Trophoblast cell (in vitro differentiated cells and primary cell): ENCODE data around the gene ADH5.
"Not testable (repeated sequence)": the region's sequence is repeated elsewhere in the genome, so short reads cannot be mapped to it uniquely, and the experiment has no call there.

Experiments
- DNase-seq, 2 donors: peaks; one replicate each; pipeline ENCODE4 v3.0.0-alpha.2; 2016
- H2AFZ ChIP-seq: 2 replicates; pipeline ENCODE4 v1.6.1; 2013; ENCODE audit warnings: low read length, moderate library complexity, mild to moderate bottlenecking; ENCODE audit not compliant: insufficient read depth, poor library complexity
- H2AK5ac ChIP-seq: 2 replicates; pipeline ENCODE4 v1.6.1; 2013; ENCODE audit warnings: mild to moderate bottlenecking, low read length
- H2BK120ac ChIP-seq: 2 replicates; pipeline ENCODE4 v1.6.1; 2013; ENCODE audit warnings: low read length, mild to moderate bottlenecking, moderate library complexity; ENCODE audit not compliant: insufficient read depth, poor library complexity
- H2BK12ac ChIP-seq: 2 replicates; pipeline ENCODE4 v1.6.1; 2013; ENCODE audit warnings: mild to moderate bottlenecking, low read length, moderate library complexity
- H2BK5ac ChIP-seq: 2 replicates; pipeline ENCODE4 v1.6.1; 2013; ENCODE audit warnings: low read length, low read depth, moderate library complexity, mild to moderate bottlenecking; ENCODE audit not compliant: poor library complexity
- H3K14ac ChIP-seq: 2 replicates; pipeline ENCODE4 v1.6.1; 2013; ENCODE audit warnings: mild to moderate bottlenecking, low read length
- H3K18ac ChIP-seq: 2 replicates; pipeline ENCODE4 v1.6.1; 2013; ENCODE audit warnings: mild to moderate bottlenecking, low read length
- H3K23ac ChIP-seq: 2 replicates; pipeline ENCODE4 v1.6.1; 2013; ENCODE audit warnings: low read length
- H3K27ac ChIP-seq: 2 replicates; pipeline ENCODE4 v1.5.1; 2013; ENCODE audit warnings: low read depth, mild to moderate bottlenecking, inconsistent platforms, low read length, moderate library complexity
- H3K27me3 ChIP-seq: 2 replicates; pipeline ENCODE4 v1.6.1; 2013; ENCODE audit warnings: inconsistent platforms, mild to moderate bottlenecking, low read length, moderate library complexity; ENCODE audit not compliant: insufficient read depth
- H3K36me3 ChIP-seq, 2 experiments: 1 replicate in 1 of 2; 2 replicates in 1 of 2; pipeline ENCODE4 v1.6.1; 2013; ENCODE audit warnings: low read length in 2 of 2, mild to moderate bottlenecking in 2 of 2, moderate library complexity in 1 of 2; ENCODE audit not compliant: insufficient read depth in 2 of 2, control insufficient read depth in 1 of 2
- H3K4ac ChIP-seq: 2 replicates; pipeline ENCODE4 v1.6.1; 2013; ENCODE audit warnings: low read depth, mild to moderate bottlenecking, low read length, moderate library complexity
- H3K4me1 ChIP-seq, 2 experiments: 1 replicate in 1 of 2; 2 replicates in 1 of 2; pipeline ENCODE4 v1.6.1; 2013; ENCODE audit warnings: low read length in 2 of 2, mild to moderate bottlenecking in 2 of 2, moderate library complexity in 1 of 2; ENCODE audit not compliant: insufficient read depth in 2 of 2, control insufficient read depth in 1 of 2
- H3K4me2 ChIP-seq: 2 replicates; pipeline ENCODE4 v1.6.1; 2013; ENCODE audit warnings: inconsistent platforms, mild to moderate bottlenecking, low read length, moderate library complexity
- H3K4me3 ChIP-seq: 2 replicates; pipeline ENCODE4 v1.5.1; 2013; ENCODE audit warnings: mild to moderate bottlenecking, low read depth, low read length, inconsistent platforms
- H3K79me1 ChIP-seq: one replicate; pipeline ENCODE4 v1.6.1; 2013; ENCODE audit warnings: low read length
- H3K79me2 ChIP-seq: 2 replicates; pipeline ENCODE4 v1.6.1; 2013; ENCODE audit warnings: low read length, mild to moderate bottlenecking; ENCODE audit not compliant: control insufficient read depth, insufficient read depth, poor library complexity
- H3K9ac ChIP-seq: 2 replicates; pipeline ENCODE4 v1.6.1; 2013; ENCODE audit warnings: mild to moderate bottlenecking, low read length
- H3K9me3 ChIP-seq: 2 replicates; pipeline ENCODE4 v1.6.1; 2013; ENCODE audit warnings: low read depth, mild to moderate bottlenecking, control low read depth, inconsistent platforms, low read length; ENCODE audit not compliant: insufficient read depth
- H4K12ac ChIP-seq: 2 replicates; pipeline ENCODE4 v1.6.1; 2013; ENCODE audit warnings: low read depth, mild to moderate bottlenecking, low read length, moderate library complexity
- H4K8ac ChIP-seq: 2 replicates; pipeline ENCODE4 v1.6.1; 2013; ENCODE audit warnings: low read depth, mild to moderate bottlenecking, low read length, moderate library complexity
- H4K91ac ChIP-seq: one replicate; pipeline ENCODE4 v1.6.1; 2013; ENCODE audit warnings: low read depth, mild to moderate bottlenecking, low read length, moderate library complexity
- WGBS: extraction: QIAGEN DNeasy Blood & Tissue Kit; methylation state at CpG from one replicate; pipeline ENCODE4 v1.1.7; 2013; ENCODE audit warnings: missing lambda C conversion rate; ENCODE audit not compliant: insufficient read length, insufficient coverage; ENCODE audit errors: extremely low coverage; 5-methylcytosine and 5-hydroxymethylcytosine counted together

Gene ADH5

GRCh38 chr4:99099311-99099710 lies 10.7 kb upstream of the ADH5 start:
- Histone ChIP-seq H2BK12ac (no peak overlapping the region), H3K23ac (no peak overlapping the region), H3K36me3 (peaks cover 0 to 2% of the 10 kb centered on the region in 2 experiments), H2AK5ac (no peak overlapping the region), H3K4me2 (no peak overlapping the region), H3K9me3 (no peaks in the 10 kb centered on the region), H3K14ac (no peak overlapping the region), H2BK120ac (no peak overlapping the region), H3K79me1 (peaks cover 2% of the 10 kb centered on the region), H3K27me3 (no peaks in the 10 kb centered on the region), H4K12ac (no peak overlapping the region), H3K27ac (no peak overlapping the region), H3K9ac (no peak overlapping the region), H3K4ac (no peak overlapping the region), H3K4me1 (peaks cover 0 to 2% of the 10 kb centered on the region in 2 experiments), H3K18ac (no peak overlapping the region), H4K91ac (no peak overlapping the region), H3K79me2 (no peaks in the 10 kb centered on the region), H4K8ac (no peak overlapping the region), H2AFZ (no peak overlapping the region), H2BK5ac (no peak overlapping the region), H3K4me3 (no peak overlapping the region)
- DNase-seq: no peak
- WGBS: no CpG with 5 or more reads among the region's 12 CpGs

GRCh38 chr4:99091841-99092240 lies 3.3 kb upstream of the ADH5 start:
- no CpG with 5 or more reads among the region's 2 CpGs for WGBS
- not testable (repeated sequence) for H3K9ac ChIP-seq, H3K23ac ChIP-seq, H3K4me1 ChIP-seq, H4K91ac ChIP-seq, H2AFZ ChIP-seq, H3K18ac ChIP-seq, H2BK120ac ChIP-seq, H2BK12ac ChIP-seq, H4K12ac ChIP-seq, H3K4me3 ChIP-seq, H2AK5ac ChIP-seq, H3K9me3 ChIP-seq, H3K27me3 ChIP-seq, H4K8ac ChIP-seq, H3K36me3 ChIP-seq, H3K4ac ChIP-seq, H3K14ac ChIP-seq, H3K4me2 ChIP-seq, H2BK5ac ChIP-seq, DNase-seq
- Histone ChIP-seq H3K27ac (peak overlapping the region; percentile 78), H3K79me2 (peaks cover 21% of the 10 kb centered on the region), H3K79me1 (peaks cover 16% of the 10 kb centered on the region)

GRCh38 chr4:99091216-99091575 lies 2.6 kb upstream of the ADH5 start:
- Histone ChIP-seq H3K4me2 (peak overlapping the region; percentile 50), H3K36me3 (no peaks in the 10 kb centered on the region), H2BK120ac (peak overlapping the region; percentile 33), H3K4me3 (no peak overlapping the region), H3K18ac (no peak overlapping the region), H2BK12ac (no peak overlapping the region), H3K4ac (no peak overlapping the region), H3K23ac (no peak overlapping the region), H3K9ac (no peak overlapping the region), H3K4me1 (peaks cover 0 to 4% of the 10 kb centered on the region in 2 experiments), H3K27ac (peak overlapping the region; percentile 78), H2AK5ac (no peak overlapping the region), H3K79me2 (peaks cover 21% of the 10 kb centered on the region), H3K27me3 (no peaks in the 10 kb centered on the region), H2BK5ac (no peak overlapping the region), H3K79me1 (peaks cover 16% of the 10 kb centered on the region), H4K12ac (no peak overlapping the region), H3K9me3 (no peaks in the 10 kb centered on the region), H3K14ac (no peak overlapping the region), H4K8ac (no peak overlapping the region), H4K91ac (no peak overlapping the region), H2AFZ (no peak overlapping the region)
- DNase-seq: no peak
- WGBS: no CpG with 5 or more reads among the region's 2 CpGs

- no peak overlapping the region for H4K12ac ChIP-seq
- no peaks in the 10 kb centered on the region for H3K9me3 ChIP-seq
- DNase-seq: no peak
- H3K23ac ChIP-seq: no peak overlapping the region
- H3K36me3 ChIP-seq: peaks cover 0 to 1% of the 10 kb centered on the region in 2 experiments
- no peak overlapping the region for H3K14ac ChIP-seq
- H2BK120ac ChIP-seq: no peak overlapping the region
- H3K9ac ChIP-seq: no peak overlapping the region
- H3K79me1 ChIP-seq: peaks cover 16% of the 10 kb centered on the region
- no peak overlapping the region for H3K4ac ChIP-seq
- no peak overlapping the region for H4K91ac ChIP-seq
- H2AK5ac ChIP-seq: no peak overlapping the region
- H3K27me3 ChIP-seq: no peaks in the 10 kb centered on the region
- peak overlapping the region; percentile 50 for H3K4me2 ChIP-seq
- H3K27ac ChIP-seq: peak overlapping the region; percentile 78
- no peak overlapping the region for H3K18ac ChIP-seq
- no peak overlapping the region for H4K8ac ChIP-seq
- no peak overlapping the region for H2BK12ac ChIP-seq
- peaks cover 21% of the 10 kb centered on the region for H3K79me2 ChIP-seq
- H2BK5ac ChIP-seq: no peak overlapping the region
- WGBS: no CpG with 5 or more reads among the region's 2 CpGs
- no peak overlapping the region for H2AFZ ChIP-seq
- H3K4me1 ChIP-seq: peaks cover 0 to 4% of the 10 kb centered on the region in 2 experiments
- no peak overlapping the region for H3K4me3 ChIP-seq
Observed at GRCh38 chr4:99090481-99091215, 2.1 kb upstream of the ADH5 start.
